Cardiac muscle cell (in vitro differentiated cells and primary cell): Measurements from ENCODE around the gene CRADD. TPM values are rescaled to one million over a fixed set of nuclear protein-coding genes. Genes with fewer than 3 reads are reported as not detected.
"Not testable (repeated sequence)": the region's sequence is repeated elsewhere in the genome, so short reads cannot be mapped to it uniquely, and the experiment has no call there.

Source experiments
- DNase-seq, 2 donors: peaks; one replicate each; pipeline versions ENCODE4 v3.0.0 to v3.0.0-alpha.2; 2010 to 2017; ENCODE audit warnings: low read depth in 1 of 2, low spot score in 1 of 2
- H3K27ac ChIP-seq: fragments of 200-600 bp; sonication (generic); 2 replicates; pipeline ENCODE4 v1.5.1; 2016
- H3K27me3 ChIP-seq: fragments of 200-600 bp; sonication (generic); 2 replicates; pipeline ENCODE4 v1.6.0; 2016; ENCODE audit warnings: control low read depth
- H3K36me3 ChIP-seq: fragments of 200-600 bp; sonication (generic); 2 replicates; pipeline ENCODE4 v1.5.1; 2016; ENCODE audit warnings: control low read depth
- H3K4me1 ChIP-seq: fragments of 200-600 bp; sonication (generic); 2 replicates; pipeline ENCODE4 v1.8.1; 2017; ENCODE audit warnings: low read depth, mild to moderate bottlenecking, mixed run types
- H3K4me3 ChIP-seq: fragments of 200-600 bp; sonication (generic); 2 replicates; pipeline ENCODE4 v1.5.1; 2016; ENCODE audit warnings: mild to moderate bottlenecking
- H3K9me3 ChIP-seq: fragments of 200-600 bp; sonication (generic); 2 replicates; pipeline ENCODE4 v1.5.1; 2017; ENCODE audit warnings: low read depth, mild to moderate bottlenecking, control low read depth
- CTCF ChIP-seq: IDR thresholded peaks from 2 replicates; pipeline ENCODE4 v1.5.1; 2012; ENCODE audit warnings: low read depth, mild to moderate bottlenecking, low read length
- polyA plus RNA-seq: library from polyadenylated mRNA; unstranded; fragments of >200 nt; fragmentation: Nextera tagmentation; extraction: Ambion mirVana; gene quantifications from 2 replicates; pipeline ENCODE4 v1.2.1, GENCODE V29; 2016
- total RNA-seq: library from RNA; depleted of rRNA; stranded (reverse); fragments of >200 nt; gene quantifications from 2 replicates; pipeline ENCODE4 v1.2.3, GENCODE V29; 2016

CRADD gene
- total and polyA plus RNA-seq, 2 experiments from 2014 or later = 13.8 to 37.9 TPM

- H3K27ac ChIP-seq = peak overlapping the region; percentile 83
- peaks cover 24% of the 10 kb centered on the region for H3K4me1 ChIP-seq
These were observed 207.8 kb downstream of the CRADD start for GRCh38 chr12:93884794-93885460.

GRCh38 chr12:93885973-93886532 is 208.9 kb downstream of the CRADD start:
- not testable (repeated sequence) for H3K27ac ChIP-seq, H3K27me3 ChIP-seq, H3K36me3 ChIP-seq, H3K4me3 ChIP-seq, DNase-seq, H3K9me3 ChIP-seq
- H3K4me1 ChIP-seq = peaks cover 15% of the 10 kb centered on the region

More at GRCh38 chr12:93884794-93885460, 207.8 kb downstream of the CRADD start:
- DNase-seq = peak; percentile 53 to 56
- TF ChIP-seq CTCF = no peak
- Histone ChIP-seq H3K4me3 (no peak overlapping the region), H3K27me3 (no peaks in the 10 kb centered on the region), H3K36me3 (no peaks in the 10 kb centered on the region), H3K9me3 (no peaks in the 10 kb centered on the region)

- no peak for TF ChIP-seq CTCF
- Histone ChIP-seq H3K36me3 (no peaks in the 10 kb centered on the region), H3K27ac (no peak overlapping the region), H3K27me3 (no peaks in the 10 kb centered on the region), H3K9me3 (no peaks in the 10 kb centered on the region), H3K4me3 (no peak overlapping the region), H3K4me1 (peaks cover 14% of the 10 kb centered on the region)
- no peak for DNase-seq
These were observed 209.6 kb downstream of the CRADD start for GRCh38 chr12:93886533-93887511.

GRCh38 chr12:93888964-93889363 is 211.8 kb downstream of the CRADD start:
- no peaks in the 10 kb centered on the region for H3K36me3 ChIP-seq
- H3K9me3 ChIP-seq = no peaks in the 10 kb centered on the region
- peaks cover 31% of the 10 kb centered on the region for H3K4me1 ChIP-seq
- H3K27ac ChIP-seq = no peak overlapping the region
- H3K4me3 ChIP-seq = no peak overlapping the region
- TF ChIP-seq CTCF = no peak
- H3K27me3 ChIP-seq = no peaks in the 10 kb centered on the region
- DNase-seq = no peak

- Histone ChIP-seq H3K9me3 (no peaks in the 10 kb centered on the region), H3K4me1 (peaks cover 35% of the 10 kb centered on the region), H3K36me3 (no peaks in the 10 kb centered on the region), H3K27me3 (no peaks in the 10 kb centered on the region), H3K4me3 (no peak overlapping the region), H3K27ac (no peak overlapping the region)
- no peak for TF ChIP-seq CTCF
- peak in 1 of 2 donors; percentile 36 for DNase-seq
These were observed 212.5 kb downstream of the CRADD start for GRCh38 chr12:93889516-93890212.
